HUES6 (cell line): ENCODE results near the gene ALDH1L2.
A peak's percentile ranks its signal among the peaks of the same experiment; 100 is the strongest.

Experiments
- H3K27ac ChIP-seq: 2 replicates; pipeline ENCODE4 v1.7.0; 2013; ENCODE audit warnings: low read depth, mild to moderate bottlenecking, low read length, inconsistent platforms
- H3K27me3 ChIP-seq: 2 replicates; pipeline ENCODE4 v1.6.1; 2013; ENCODE audit warnings: low read length; ENCODE audit not compliant: control insufficient read depth, insufficient read depth
- H3K36me3 ChIP-seq: 2 replicates; pipeline ENCODE4 v1.6.1; 2013; ENCODE audit warnings: low read length; ENCODE audit not compliant: control insufficient read depth, insufficient read depth
- H3K4me1 ChIP-seq: 2 replicates; pipeline ENCODE4 v1.6.1; 2013; ENCODE audit warnings: low read length; ENCODE audit not compliant: control insufficient read depth, insufficient read depth
- H3K4me3 ChIP-seq: 2 replicates; pipeline ENCODE4 v1.5.1; 2013; ENCODE audit warnings: low read depth, low read length
- H3K9ac ChIP-seq: one replicate; pipeline ENCODE4 v1.6.1; 2013; ENCODE audit warnings: mild to moderate bottlenecking, low read length
- H3K9me3 ChIP-seq: 2 replicates; pipeline ENCODE4 v1.6.1; 2013; ENCODE audit warnings: low read depth, low read length; ENCODE audit not compliant: control insufficient read depth, insufficient read depth

The ALDH1L2 gene

GRCh38 chr12:105083551-105084105 is 630 bp downstream of the ALDH1L2 start:
- no peaks in the 10 kb centered on the region for H3K36me3 ChIP-seq
- no peaks in the 10 kb centered on the region for H3K9me3 ChIP-seq
- peaks cover 10% of the 10 kb centered on the region for H3K4me1 ChIP-seq
- no peak overlapping the region for H3K27ac ChIP-seq
- H3K27me3 ChIP-seq, result peaks cover 11% of the 10 kb centered on the region; the same call in 1 of the 2 replicates
- peak overlapping the region; percentile 76 for H3K9ac ChIP-seq
- peak overlapping the region; percentile 74 for H3K4me3 ChIP-seq

- H3K36me3 ChIP-seq, result no peaks in the 10 kb centered on the region
- H3K9ac ChIP-seq, result no peak overlapping the region
- H3K27me3 ChIP-seq, result peaks cover 11% of the 10 kb centered on the region; the same call in 1 of the 2 replicates
- peaks cover 10% of the 10 kb centered on the region for H3K4me1 ChIP-seq
- no peaks in the 10 kb centered on the region for H3K9me3 ChIP-seq
- H3K4me3 ChIP-seq, result peak overlapping the region; percentile 74
- no peak overlapping the region for H3K27ac ChIP-seq
These were observed 1.2 kb downstream of the ALDH1L2 start for GRCh38 chr12:105083031-105083430.

- Histone ChIP-seq H3K9ac (no peak overlapping the region), H3K36me3 (no peaks in the 10 kb centered on the region), H3K9me3 (no peaks in the 10 kb centered on the region)
These were observed 5.3 kb downstream of the ALDH1L2 start for GRCh38 chr12:105078712-105079570.

GRCh38 chr12:105077435-105077834 is 6.8 kb downstream of the ALDH1L2 start:
- H3K4me1 ChIP-seq, result no peaks in the 10 kb centered on the region
- H3K27me3 ChIP-seq, result no peaks in the 10 kb centered on the region
- no peaks in the 10 kb centered on the region for H3K36me3 ChIP-seq
- H3K27ac ChIP-seq, result no peak overlapping the region
- no peak overlapping the region for H3K9ac ChIP-seq
- no peak overlapping the region for H3K4me3 ChIP-seq
- H3K9me3 ChIP-seq, result no peaks in the 10 kb centered on the region

More at GRCh38 chr12:105078712-105079570, 5.3 kb downstream of the ALDH1L2 start:
- H3K4me1 ChIP-seq, result peaks cover 10% of the 10 kb centered on the region
- no peak overlapping the region for H3K27ac ChIP-seq
- peaks cover 11% of the 10 kb centered on the region; the same call in 1 of the 2 replicates for H3K27me3 ChIP-seq
- no peak overlapping the region for H3K4me3 ChIP-seq

GRCh38 chr12:105076913-105077312 is 7.3 kb downstream of the ALDH1L2 start:
- H3K36me3 ChIP-seq, result no peaks in the 10 kb centered on the region
- no peaks in the 10 kb centered on the region for H3K27me3 ChIP-seq
- no peak overlapping the region for H3K9ac ChIP-seq
- no peaks in the 10 kb centered on the region for H3K9me3 ChIP-seq
- H3K4me1 ChIP-seq, result no peaks in the 10 kb centered on the region
- no peak overlapping the region for H3K4me3 ChIP-seq
- H3K27ac ChIP-seq, result no peak overlapping the region

- Histone ChIP-seq H3K27ac (no peak overlapping the region), H3K4me1 (no peaks in the 10 kb centered on the region), H3K9ac (no peak overlapping the region)
These were observed 8.2 kb downstream of the ALDH1L2 start for GRCh38 chr12:105076098-105076497.

GRCh38 chr12:105072888-105073488 is 11.3 kb downstream of the ALDH1L2 start:
- H3K27me3 ChIP-seq, result no peaks in the 10 kb centered on the region
- no peaks in the 10 kb centered on the region for H3K9me3 ChIP-seq
- H3K27ac ChIP-seq, result no peak overlapping the region
- H3K9ac ChIP-seq, result no peak overlapping the region
- no peaks in the 10 kb centered on the region for H3K36me3 ChIP-seq
- H3K4me1 ChIP-seq, result no peaks in the 10 kb centered on the region
- H3K4me3 ChIP-seq, result no peak overlapping the region

More at GRCh38 chr12:105076098-105076497, 8.2 kb downstream of the ALDH1L2 start:
- no peaks in the 10 kb centered on the region for H3K27me3 ChIP-seq
- H3K4me3 ChIP-seq, result no peak overlapping the region
- H3K36me3 ChIP-seq, result no peaks in the 10 kb centered on the region
- no peaks in the 10 kb centered on the region for H3K9me3 ChIP-seq

GRCh38 chr12:105071981-105072380 is 12.3 kb downstream of the ALDH1L2 start:
- H3K27ac ChIP-seq, result no peak overlapping the region
- no peak overlapping the region for H3K9ac ChIP-seq
- no peaks in the 10 kb centered on the region for H3K4me1 ChIP-seq
- H3K27me3 ChIP-seq, result no peaks in the 10 kb centered on the region
- H3K36me3 ChIP-seq, result no peaks in the 10 kb centered on the region
- H3K9me3 ChIP-seq, result no peaks in the 10 kb centered on the region
- no peak overlapping the region for H3K4me3 ChIP-seq

- no peaks in the 10 kb centered on the region for H3K27me3 ChIP-seq
- no peaks in the 10 kb centered on the region for H3K4me1 ChIP-seq
- no peak overlapping the region for H3K4me3 ChIP-seq
- no peak overlapping the region for H3K9ac ChIP-seq
- no peaks in the 10 kb centered on the region for H3K9me3 ChIP-seq
- no peaks in the 10 kb centered on the region for H3K36me3 ChIP-seq
- no peak overlapping the region for H3K27ac ChIP-seq
These were observed 14.1 kb downstream of the ALDH1L2 start for GRCh38 chr12:105069936-105070702.

- Histone ChIP-seq H3K9ac (no peak overlapping the region), H3K36me3 (no peaks in the 10 kb centered on the region), H3K9me3 (no peaks in the 10 kb centered on the region), H3K27ac (no peak overlapping the region), H3K4me3 (no peak overlapping the region), H3K27me3 (no peaks in the 10 kb centered on the region), H3K4me1 (peaks cover 7% of the 10 kb centered on the region)
These were observed 16.7 kb downstream of the ALDH1L2 start for GRCh38 chr12:105067511-105068031.
